ENCODE measurements around the gene KIF12.

Gene KIF12

DNA sequence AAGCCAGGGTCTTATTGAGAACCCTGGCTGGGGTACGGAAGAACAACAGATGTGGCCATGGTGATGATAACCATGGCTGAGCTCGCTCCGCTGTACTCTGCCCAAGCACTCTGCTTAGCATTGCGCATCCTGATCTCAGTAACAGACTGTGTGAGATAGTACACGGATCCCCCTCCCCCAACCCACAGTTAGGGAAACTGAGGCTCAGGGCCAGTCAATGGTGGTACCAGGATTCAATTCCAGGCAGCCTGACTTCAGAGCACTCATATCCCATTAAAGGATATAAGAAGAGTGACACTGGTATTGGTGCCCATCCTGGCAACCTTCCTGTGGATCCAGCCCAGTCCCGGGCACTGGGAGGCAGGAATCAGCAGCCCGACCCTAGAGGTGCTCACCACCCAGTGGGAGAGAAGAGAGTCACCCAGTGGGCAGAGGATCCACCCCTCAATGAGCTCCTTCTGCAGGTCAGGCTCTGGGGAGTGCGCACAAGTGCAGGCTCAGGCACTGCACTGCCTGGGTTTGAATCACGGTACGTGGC lies 26.5 kb upstream of the KIF12 start:
- Histone ChIP-seq H3K27ac (no peak overlapping the region), H3K36me3 (no peaks in the 10 kb centered on the region), H3K4me1 (ENCODE audit: control insufficient read depth in 1 of 2, insufficient read depth in 1 of 2, low read depth in 1 of 2, low read length in 1 of 2) (no peaks in the 10 kb centered on the region), H3K4me3 (ENCODE audit: low read depth in 1 of 2, low read length in 1 of 2) (no peak overlapping the region), H3K27me3 (peaks cover 4% of the 10 kb centered on the region), H3K9me3 (no peaks in the 10 kb centered on the region)
- TF ChIP-seq, protein P1, sequence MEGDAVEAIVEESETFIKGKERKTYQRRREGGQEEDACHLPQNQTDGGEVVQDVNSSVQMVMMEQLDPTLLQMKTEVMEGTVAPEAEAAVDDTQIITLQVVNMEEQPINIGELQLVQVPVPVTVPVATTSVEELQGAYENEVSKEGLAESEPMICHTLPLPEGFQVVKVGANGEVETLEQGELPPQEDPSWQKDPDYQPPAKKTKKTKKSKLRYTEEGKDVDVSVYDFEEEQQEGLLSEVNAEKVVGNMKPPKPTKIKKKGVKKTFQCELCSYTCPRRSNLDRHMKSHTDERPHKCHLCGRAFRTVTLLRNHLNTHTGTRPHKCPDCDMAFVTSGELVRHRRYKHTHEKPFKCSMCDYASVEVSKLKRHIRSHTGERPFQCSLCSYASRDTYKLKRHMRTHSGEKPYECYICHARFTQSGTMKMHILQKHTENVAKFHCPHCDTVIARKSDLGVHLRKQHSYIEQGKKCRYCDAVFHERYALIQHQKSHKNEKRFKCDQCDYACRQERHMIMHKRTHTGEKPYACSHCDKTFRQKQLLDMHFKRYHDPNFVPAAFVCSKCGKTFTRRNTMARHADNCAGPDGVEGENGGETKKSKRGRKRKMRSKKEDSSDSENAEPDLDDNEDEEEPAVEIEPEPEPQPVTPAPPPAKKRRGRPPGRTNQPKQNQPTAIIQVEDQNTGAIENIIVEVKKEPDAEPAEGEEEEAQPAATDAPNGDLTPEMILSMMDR (IDR thresholded peaks at IDR 0.05), result no peak

DNA sequence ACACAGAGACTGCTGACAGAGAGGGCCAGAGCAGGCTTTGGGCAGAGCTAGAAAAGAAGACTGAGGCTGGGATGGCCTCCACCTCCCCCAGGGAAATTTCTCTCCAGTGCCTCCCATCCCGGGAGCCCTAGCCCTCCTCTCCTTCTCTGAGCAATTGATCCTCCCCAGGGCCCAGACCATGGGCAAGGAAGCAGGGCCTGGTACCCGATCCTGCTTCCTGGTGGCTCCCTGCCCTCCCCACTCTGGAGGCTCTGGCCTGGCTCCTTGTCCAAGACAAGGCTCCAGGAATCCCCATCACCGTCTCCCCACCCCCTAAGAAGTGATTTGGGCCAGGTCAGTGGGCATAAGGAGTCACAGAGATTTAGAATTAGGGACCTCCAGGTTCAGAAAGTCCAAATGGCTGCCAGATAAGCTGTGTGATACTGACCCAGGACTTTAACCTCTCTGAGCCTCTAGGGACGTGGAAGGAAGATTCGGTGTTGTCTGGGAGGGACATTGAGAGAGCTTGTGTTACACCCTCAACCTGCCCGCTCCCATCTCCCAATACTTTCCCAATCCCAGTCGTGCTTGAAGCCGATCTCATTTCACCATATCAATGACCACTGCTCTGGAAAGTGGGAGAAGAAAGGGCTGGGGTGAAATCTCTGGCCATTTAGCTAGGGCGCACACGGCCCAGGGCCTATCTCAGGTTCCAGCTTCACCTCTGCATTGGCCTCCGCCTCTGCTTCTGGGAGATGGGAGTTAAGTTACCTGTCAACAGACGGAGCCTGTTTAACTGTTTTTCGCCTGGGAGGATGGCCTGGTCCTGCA lies 25.8 kb upstream of the KIF12 start:
- Histone ChIP-seq H3K36me3 (no peaks in the 10 kb centered on the region), H3K9me3 (no peaks in the 10 kb centered on the region), H3K27me3 (peaks cover 4% of the 10 kb centered on the region), H3K4me1 (ENCODE audit: control insufficient read depth in 1 of 2, insufficient read depth in 1 of 2, low read depth in 1 of 2, low read length in 1 of 2) (no peaks in the 10 kb centered on the region), H3K4me3 (ENCODE audit: low read depth in 1 of 2, low read length in 1 of 2) (no peak overlapping the region), H3K27ac (no peak overlapping the region)
- TF ChIP-seq, protein P1 (IDR thresholded peaks at IDR 0.05), result no peak

DNA sequence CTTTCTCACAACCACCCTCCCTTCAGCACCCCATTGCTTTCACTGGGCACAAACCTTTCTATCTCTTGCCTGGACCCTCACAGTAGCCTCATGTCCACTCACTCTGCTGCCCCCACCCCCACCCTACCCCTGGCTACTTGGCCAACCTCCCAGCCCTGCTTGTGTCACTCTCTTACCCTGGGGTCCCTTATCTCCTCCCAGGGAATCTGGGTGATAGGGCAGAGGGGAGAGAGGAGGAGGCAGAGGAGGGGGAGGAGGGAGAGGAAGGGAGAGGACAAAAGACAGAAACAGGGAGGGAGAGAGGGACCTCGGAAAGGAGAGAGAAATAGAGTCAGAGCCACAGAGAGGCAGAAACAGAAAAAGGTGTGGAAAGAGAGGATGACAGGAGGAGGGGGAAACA lies 25.0 kb upstream of the KIF12 start:
- Histone ChIP-seq H3K9me3 (no peaks in the 10 kb centered on the region), H3K27me3 (peaks cover 8% of the 10 kb centered on the region), H3K4me1 (ENCODE audit: control insufficient read depth in 1 of 2, insufficient read depth in 1 of 2, low read depth in 1 of 2, low read length in 1 of 2) (no peaks in the 10 kb centered on the region), H3K4me3 (ENCODE audit: low read depth in 1 of 2, low read length in 1 of 2) (no peak overlapping the region), H3K27ac (no peak overlapping the region), H3K36me3 (no peaks in the 10 kb centered on the region)
- TF ChIP-seq, protein P1 (IDR thresholded peaks at IDR 0.05), result no peak

DNA sequence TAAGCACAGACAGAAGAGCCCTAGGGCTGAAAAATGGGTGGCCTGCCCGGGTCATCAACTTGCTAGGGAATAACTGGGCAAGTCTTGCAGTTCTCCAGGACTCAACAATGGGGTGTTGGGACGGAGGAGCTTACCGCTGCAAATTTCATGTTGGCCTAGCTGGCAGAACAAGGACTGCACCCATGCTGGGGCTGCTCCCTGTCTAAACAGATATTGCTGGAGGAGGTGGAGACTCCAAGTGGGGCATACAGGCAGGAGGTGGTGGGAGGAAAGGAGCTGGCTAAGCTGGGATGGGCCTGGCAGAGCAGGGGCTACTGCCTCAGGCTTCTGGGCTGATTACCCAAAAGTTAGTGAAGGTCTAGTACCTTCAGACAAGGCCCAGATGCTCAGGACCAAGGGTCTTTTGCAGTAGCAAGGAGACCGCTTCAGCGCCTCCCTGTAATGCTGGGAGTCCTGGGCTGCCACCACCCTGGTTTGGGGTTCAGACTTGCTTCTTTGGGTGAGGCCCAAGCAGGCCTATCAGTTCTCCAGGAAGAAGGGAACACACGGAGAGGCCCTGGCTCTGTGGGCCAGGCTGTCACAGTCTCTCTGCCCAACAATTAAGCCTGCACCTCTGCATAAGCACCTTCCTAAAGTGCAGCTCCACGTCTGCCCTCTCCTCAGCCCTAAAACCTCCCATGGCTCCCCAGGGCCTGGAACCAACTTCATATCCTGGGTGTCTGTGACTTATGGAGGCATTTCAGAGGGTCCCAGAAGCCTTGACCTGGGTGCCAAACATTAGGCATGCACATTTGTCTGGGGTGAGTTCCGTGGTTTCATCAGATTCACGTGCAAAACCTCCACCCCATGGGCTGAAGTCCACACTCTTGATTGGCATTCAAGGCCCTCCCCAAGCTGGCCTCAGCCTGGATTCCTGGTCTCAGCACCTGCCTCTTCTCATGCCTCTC lies 24.2 kb upstream of the KIF12 start:
- H3K4me3 ChIP-seq (ENCODE audit: low read depth in 1 of 2, low read length in 1 of 2), result no peak overlapping the region
- H3K36me3 ChIP-seq, result no peaks in the 10 kb centered on the region
- no peaks in the 10 kb centered on the region for H3K9me3 ChIP-seq
- H3K27me3 ChIP-seq, result peaks cover 16% of the 10 kb centered on the region
- TF ChIP-seq, protein P1 (IDR thresholded peaks at IDR 0.05), result no peak
- no peaks in the 10 kb centered on the region for H3K4me1 ChIP-seq (ENCODE audit: control insufficient read depth in 1 of 2, insufficient read depth in 1 of 2, low read depth in 1 of 2, low read length in 1 of 2)
- no peak overlapping the region for H3K27ac ChIP-seq

DNA sequence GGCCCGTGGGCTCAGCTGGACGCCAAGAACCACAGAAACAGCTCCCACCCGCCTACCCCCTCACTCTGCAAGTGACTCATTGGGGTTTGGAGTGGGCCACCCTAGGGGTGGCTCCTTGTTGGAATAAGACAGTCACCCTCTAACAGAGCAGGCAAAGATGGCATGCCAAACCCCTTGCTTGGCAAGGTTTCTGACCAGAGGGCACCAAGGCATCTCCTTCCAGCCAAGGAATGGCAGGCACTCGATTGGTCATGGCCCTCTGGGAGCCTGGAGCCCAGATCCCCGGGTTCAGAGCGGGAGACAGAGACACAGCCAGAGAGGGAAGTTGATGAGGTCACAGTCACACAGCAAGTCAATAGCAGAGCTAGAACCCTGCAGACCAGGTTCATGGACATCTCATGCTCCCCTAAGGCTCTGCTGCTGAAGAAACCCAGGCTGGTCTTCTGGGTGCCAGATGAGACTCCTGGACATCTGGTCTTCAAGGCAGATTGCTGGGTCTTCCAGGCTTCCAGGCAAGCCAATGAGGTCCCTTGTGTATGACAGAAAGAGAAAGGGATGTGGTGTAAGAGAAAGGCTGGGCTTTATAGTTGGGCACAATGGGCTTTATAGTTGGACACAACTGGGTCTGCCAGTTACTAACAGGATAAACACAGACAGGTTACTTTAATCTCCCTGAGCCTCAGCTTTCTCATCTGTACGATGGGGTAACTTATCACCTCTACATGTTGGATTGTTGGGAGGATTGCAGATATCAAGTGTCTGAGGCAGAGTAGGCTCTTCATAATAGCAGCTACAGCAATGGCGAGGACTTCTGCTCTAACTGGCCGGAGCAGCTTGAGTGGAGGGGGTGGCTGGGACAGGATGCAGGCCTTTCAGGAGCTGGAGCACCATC lies 23.3 kb upstream of the KIF12 start:
- TF ChIP-seq, protein P1 (IDR thresholded peaks at IDR 0.05), result no peak
- Histone ChIP-seq H3K4me1 (ENCODE audit: control insufficient read depth in 1 of 2, insufficient read depth in 1 of 2, low read depth in 1 of 2, low read length in 1 of 2) (no peaks in the 10 kb centered on the region), H3K27ac (no peak overlapping the region), H3K9me3 (no peaks in the 10 kb centered on the region), H3K27me3 (peaks cover 25% of the 10 kb centered on the region), H3K4me3 (ENCODE audit: low read depth in 1 of 2, low read length in 1 of 2) (no peak overlapping the region), H3K36me3 (no peaks in the 10 kb centered on the region)
